GM21381 (cell line): ENCODE measurements around the gene WAPL.
"Not testable (repeated sequence)": the region's sequence is repeated elsewhere in the genome, so short reads cannot be mapped to it uniquely, and the experiment has no call there.

Experiments used
- ATAC-seq: cut with Tn5 transposase; IDR thresholded peaks from one replicate; pipeline ENCODE4 v1.9.1; 2021; ENCODE audit warnings: mild to moderate bottlenecking, moderate library complexity; ENCODE audit not compliant: unreplicated experiment

WAPL gene

GRCh38 chr10:86521678-86522509 is at the start of gene WAPL:
Gene WAPL, minus strand, starts transcription at chr10:86521792. Its CDS starts 3,723 bp downstream, at chr10:86518069.
- ATAC-seq: peak; percentile 95

GRCh38 chr10:86569335-86569734 is 47.7 kb upstream of the WAPL start:
- no peak for ATAC-seq

- ATAC-seq: not testable (repeated sequence)
Measured at GRCh38 chr10:86566518-86566917, 44.9 kb upstream of the WAPL start.

- not testable (repeated sequence) for ATAC-seq
Measured at GRCh38 chr10:86563338-86563737, 41.7 kb upstream of the WAPL start.

- ATAC-seq: not testable (repeated sequence)
Measured at GRCh38 chr10:86558695-86559094, 37.1 kb upstream of the WAPL start.

GRCh38 chr10:86556933-86557649 is 35.5 kb upstream of the WAPL start:
- no peak for ATAC-seq

GRCh38 chr10:86556532-86556931 is 34.9 kb upstream of the WAPL start:
- no peak for ATAC-seq

- ATAC-seq: no peak
Measured at GRCh38 chr10:86553639-86554038, 32.0 kb upstream of the WAPL start.

- ATAC-seq: no peak
Measured at GRCh38 chr10:86553213-86553612, 31.6 kb upstream of the WAPL start.

- ATAC-seq: no peak
Measured at GRCh38 chr10:86547296-86547695, 25.7 kb upstream of the WAPL start.

- ATAC-seq: no peak
Measured at GRCh38 chr10:86545101-86545500, 23.5 kb upstream of the WAPL start.

GRCh38 chr10:86540016-86540415 is 18.4 kb upstream of the WAPL start:
- ATAC-seq: no peak

- ATAC-seq: no peak
Measured at GRCh38 chr10:86538547-86538946, 17.0 kb upstream of the WAPL start.

- not testable (repeated sequence) for ATAC-seq
Measured at GRCh38 chr10:86538040-86538439, 16.4 kb upstream of the WAPL start.

- ATAC-seq: no peak
Measured at GRCh38 chr10:86536294-86536861, 14.8 kb upstream of the WAPL start.

GRCh38 chr10:86535132-86535882 is 13.7 kb upstream of the WAPL start:
- peak; percentile 63 for ATAC-seq

- ATAC-seq: no peak
Measured at GRCh38 chr10:86533328-86533727, 11.7 kb upstream of the WAPL start.

GRCh38 chr10:86528736-86529135 is 7.1 kb upstream of the WAPL start:
- ATAC-seq: not testable (repeated sequence)

- ATAC-seq: no peak
Measured at GRCh38 chr10:86526606-86527005, 5.0 kb upstream of the WAPL start.

- not testable (repeated sequence) for ATAC-seq
Measured at GRCh38 chr10:86525713-86526112, 4.1 kb upstream of the WAPL start.
